Measurements from ENCODE around the gene RBM34.
"Not testable (repeated sequence)": the region's sequence is repeated elsewhere in the genome, so short reads cannot be mapped to it uniquely, and the experiment has no call there.

Gene RBM34

GRCh38 chr1:235091319-235092044, 69.6 kb downstream of the RBM34 start:
- not testable (repeated sequence) for DNase-seq (ENCODE audit: low spot score)

GRCh38 chr1:235090406-235091069, 70.5 kb downstream of the RBM34 start:
- DNase-seq (ENCODE audit: low spot score), result no peak

GRCh38 chr1:235088907-235089306, 72.1 kb downstream of the RBM34 start:
- DNase-seq (ENCODE audit: low spot score), result no peak

- DNase-seq (ENCODE audit: low spot score), result no peak
Observed at GRCh38 chr1:235088430-235088829, 72.6 kb downstream of the RBM34 start.

- no peak for DNase-seq (ENCODE audit: low spot score)
Observed at GRCh38 chr1:235087906-235088305, 73.1 kb downstream of the RBM34 start.

GRCh38 chr1:235085411-235086117, 75.5 kb downstream of the RBM34 start:
- DNase-seq (ENCODE audit: low spot score), result not testable (repeated sequence)

All from CD4-positive, alpha-beta T cell treated with Interleukin-15 for 4 hours (primary cell).